ENCODE measurements around the gene DENND2C. TPM values are rescaled to one million over a fixed set of nuclear protein-coding genes. Genes with fewer than 3 reads are reported as not detected.
A peak's percentile ranks its signal among the peaks of the same experiment; 100 is the strongest.

DENND2C gene
- polyA plus RNA-seq, 1 experiment: 0.64 TPM

DNA sequence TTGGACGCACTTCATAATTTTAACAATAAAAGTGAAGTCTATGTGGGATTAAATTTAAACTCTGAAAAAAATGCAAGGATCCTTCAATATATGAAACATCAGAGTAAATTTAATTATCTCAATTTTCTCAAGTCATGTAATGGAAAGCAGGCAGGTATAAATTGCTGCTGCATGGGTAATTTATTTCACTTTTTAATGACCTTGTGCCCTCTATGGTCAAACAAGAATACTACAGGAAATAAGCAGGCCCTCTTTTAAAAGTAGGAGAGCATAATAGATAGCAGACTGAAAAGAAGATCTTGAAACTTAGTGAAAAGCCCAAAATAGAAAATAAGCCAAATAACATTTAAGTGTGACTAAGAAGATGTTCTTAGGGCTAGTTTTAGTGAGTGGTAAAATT, 111.3 kb downstream of the DENND2C start:
- TF ChIP-seq, protein P1, sequence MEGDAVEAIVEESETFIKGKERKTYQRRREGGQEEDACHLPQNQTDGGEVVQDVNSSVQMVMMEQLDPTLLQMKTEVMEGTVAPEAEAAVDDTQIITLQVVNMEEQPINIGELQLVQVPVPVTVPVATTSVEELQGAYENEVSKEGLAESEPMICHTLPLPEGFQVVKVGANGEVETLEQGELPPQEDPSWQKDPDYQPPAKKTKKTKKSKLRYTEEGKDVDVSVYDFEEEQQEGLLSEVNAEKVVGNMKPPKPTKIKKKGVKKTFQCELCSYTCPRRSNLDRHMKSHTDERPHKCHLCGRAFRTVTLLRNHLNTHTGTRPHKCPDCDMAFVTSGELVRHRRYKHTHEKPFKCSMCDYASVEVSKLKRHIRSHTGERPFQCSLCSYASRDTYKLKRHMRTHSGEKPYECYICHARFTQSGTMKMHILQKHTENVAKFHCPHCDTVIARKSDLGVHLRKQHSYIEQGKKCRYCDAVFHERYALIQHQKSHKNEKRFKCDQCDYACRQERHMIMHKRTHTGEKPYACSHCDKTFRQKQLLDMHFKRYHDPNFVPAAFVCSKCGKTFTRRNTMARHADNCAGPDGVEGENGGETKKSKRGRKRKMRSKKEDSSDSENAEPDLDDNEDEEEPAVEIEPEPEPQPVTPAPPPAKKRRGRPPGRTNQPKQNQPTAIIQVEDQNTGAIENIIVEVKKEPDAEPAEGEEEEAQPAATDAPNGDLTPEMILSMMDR (IDR thresholded peaks at IDR 0.05; ENCODE audit: low read depth, low read length): peak; percentile 12; the same call in 1 of the 2 replicates
- DNase-seq (ENCODE audit: low read depth, low spot score): no peak
- H3K27ac ChIP-seq (ENCODE audit: low read depth, low read length): no peak overlapping the region
- ChIA-PET POLR2A (no interaction called here), CTCF (interaction anchor here (1.2 to 1.6 kb wide), 3 partner anchors 9 to 582 kb away, joined by 6 to 7 read pairs (median 6); no protein-coding TSS in a partner anchor)
- no peaks in the 10 kb centered on the region for H3K9me3 ChIP-seq (ENCODE audit: control insufficient read depth, insufficient read depth, low read length)
- no peak overlapping the region for H3K4me3 ChIP-seq (ENCODE audit: low read depth, low read length)
- H3K27me3 ChIP-seq (ENCODE audit: control insufficient read depth, insufficient read depth, low read length): no peaks in the 10 kb centered on the region

DNA sequence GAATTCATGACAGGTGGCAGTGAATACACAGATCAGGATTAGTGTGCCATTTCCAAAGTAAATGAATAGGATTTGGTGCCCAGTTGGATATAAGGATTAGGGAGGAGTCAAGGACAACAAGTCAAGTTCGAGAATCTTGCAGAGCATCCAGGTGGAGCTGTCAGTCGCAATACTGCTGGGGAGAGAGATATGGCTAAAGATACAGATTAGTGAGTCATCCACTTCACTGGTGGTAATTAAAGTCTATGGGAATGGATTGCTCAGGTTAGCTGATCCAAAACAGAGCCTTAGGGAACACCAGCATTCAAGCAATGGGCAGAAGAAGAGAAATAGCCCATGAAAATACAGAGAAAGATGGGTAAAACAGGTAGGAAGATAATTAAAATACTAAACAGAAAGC, 115.3 kb downstream of the DENND2C start:
- no peak for DNase-seq (ENCODE audit: low read depth, low spot score)
- ChIA-PET POLR2A (no interaction called here), CTCF (no interaction called here)
- Histone ChIP-seq H3K9me3 (ENCODE audit: control insufficient read depth, insufficient read depth, low read length) (no peaks in the 10 kb centered on the region), H3K4me3 (ENCODE audit: low read depth, low read length) (no peak overlapping the region), H3K27me3 (ENCODE audit: control insufficient read depth, insufficient read depth, low read length) (no peaks in the 10 kb centered on the region), H3K27ac (ENCODE audit: low read depth, low read length) (no peak overlapping the region)
- TF ChIP-seq, protein P1 (IDR thresholded peaks at IDR 0.05; ENCODE audit: low read depth, low read length): no peak

DNA sequence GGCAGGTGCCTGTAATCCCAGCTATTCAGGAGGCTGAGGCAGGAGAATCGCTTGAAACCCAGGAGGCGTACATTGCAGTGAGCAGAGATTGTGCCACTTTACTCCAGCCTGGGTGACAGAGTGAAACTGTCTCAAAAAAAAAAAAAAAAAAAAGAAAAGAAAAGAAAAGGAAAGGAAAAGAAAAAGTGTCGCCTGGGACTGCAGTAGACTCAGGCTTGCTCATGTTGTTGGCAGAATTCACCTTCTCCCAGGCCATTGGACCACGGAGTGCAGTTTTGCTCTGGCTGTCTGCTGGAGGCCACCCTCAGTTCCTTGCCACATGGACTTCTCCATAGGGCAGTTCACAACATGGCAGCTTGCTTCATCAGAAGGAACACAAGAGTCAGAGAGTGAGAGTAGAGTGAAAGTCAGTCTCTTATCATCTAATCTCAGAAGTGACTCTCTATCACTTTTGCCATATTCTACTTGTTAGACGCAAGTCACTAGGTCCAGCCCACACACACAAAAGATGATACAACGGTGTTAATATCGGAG, 117.7 kb downstream of the DENND2C start:
- ChIA-PET POLR2A (no interaction called here), CTCF (no interaction called here)
- Histone ChIP-seq H3K27ac (ENCODE audit: low read depth, low read length) (no peak overlapping the region), H3K9me3 (ENCODE audit: control insufficient read depth, insufficient read depth, low read length) (no peaks in the 10 kb centered on the region), H3K27me3 (ENCODE audit: control insufficient read depth, insufficient read depth, low read length) (no peaks in the 10 kb centered on the region), H3K4me3 (ENCODE audit: low read depth, low read length) (no peak overlapping the region)
- TF ChIP-seq, protein P1 (IDR thresholded peaks at IDR 0.05; ENCODE audit: low read depth, low read length): no peak
- DNase-seq (ENCODE audit: low read depth, low spot score): no peak

DNA sequence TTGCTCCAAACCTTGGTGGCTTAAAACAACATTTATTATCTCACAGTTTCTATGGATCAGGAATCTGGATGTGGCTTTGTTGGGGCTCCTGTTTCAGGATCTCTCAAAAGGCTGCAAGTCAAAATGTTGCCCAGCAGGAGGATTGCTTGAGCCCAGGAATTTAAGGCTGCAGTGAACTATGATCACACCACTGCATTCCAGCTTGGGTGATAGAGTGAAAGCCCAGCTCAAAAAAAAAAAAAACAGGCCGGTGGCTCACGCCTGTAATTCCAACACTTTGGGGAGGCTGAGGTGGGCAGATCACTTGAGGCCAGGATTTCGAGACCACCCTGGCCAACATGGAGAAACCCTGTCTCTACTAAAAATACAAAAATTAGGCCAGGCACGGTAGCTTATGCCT, 118.4 kb downstream of the DENND2C start:
- TF ChIP-seq, protein P1 (IDR thresholded peaks at IDR 0.05; ENCODE audit: low read depth, low read length): no peak
- DNase-seq (ENCODE audit: low read depth, low spot score): no peak
- Histone ChIP-seq H3K27ac (ENCODE audit: low read depth, low read length) (no peak overlapping the region), H3K9me3 (ENCODE audit: control insufficient read depth, insufficient read depth, low read length) (no peaks in the 10 kb centered on the region), H3K4me3 (ENCODE audit: low read depth, low read length) (no peak overlapping the region), H3K27me3 (ENCODE audit: control insufficient read depth, insufficient read depth, low read length) (no peaks in the 10 kb centered on the region)
- ChIA-PET POLR2A (no interaction called here), CTCF (no interaction called here)

DNA sequence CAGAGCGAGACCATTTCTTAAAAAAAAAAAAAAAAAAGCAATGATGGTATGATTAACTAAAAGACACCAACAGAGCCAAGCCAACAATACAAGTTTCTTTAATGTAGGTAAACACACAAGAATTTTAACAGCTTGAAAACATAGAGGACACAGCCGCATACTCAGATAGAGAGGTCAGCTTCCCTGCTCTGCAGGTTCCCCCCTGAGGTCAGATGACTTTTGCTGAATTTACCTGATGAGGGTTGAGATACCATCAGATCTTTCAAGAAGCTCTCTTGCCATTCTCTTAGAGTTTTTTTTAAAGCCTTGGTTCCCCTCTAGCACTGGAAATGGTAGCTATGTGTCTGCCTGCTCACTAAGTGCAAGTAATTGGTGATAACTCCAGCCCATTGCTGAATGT, 119.5 kb downstream of the DENND2C start:
- ChIA-PET POLR2A (no interaction called here), CTCF (no interaction called here)
- Histone ChIP-seq H3K9me3 (ENCODE audit: control insufficient read depth, insufficient read depth, low read length) (no peaks in the 10 kb centered on the region), H3K4me3 (ENCODE audit: low read depth, low read length) (no peak overlapping the region), H3K27me3 (ENCODE audit: control insufficient read depth, insufficient read depth, low read length) (no peaks in the 10 kb centered on the region), H3K27ac (ENCODE audit: low read depth, low read length) (no peak overlapping the region)
- TF ChIP-seq, protein P1 (IDR thresholded peaks at IDR 0.05; ENCODE audit: low read depth, low read length): no peak
- no peak for DNase-seq (ENCODE audit: low read depth, low spot score)

Measured in AG04450 (cell line).